SH-SY5Y (cell line): ENCODE results near the gene TUBAL3.

Source experiments
- GATA2 ChIP-seq: IDR thresholded peaks from 2 replicates; pipeline ENCODE4 v1.6.1; 2011; ENCODE audit warnings: mild to moderate bottlenecking, low read depth, low read length
- GATA3 ChIP-seq: IDR thresholded peaks from 2 replicates; pipeline ENCODE4 v1.6.1; 2011; ENCODE audit warnings: low read depth, mild to moderate bottlenecking, low read length, moderate library complexity

GRCh38 chr10:5449227-5449626 is 44.6 kb upstream of the TUBAL3 start:
- TF ChIP-seq GATA2 (no peak), GATA3 (no peak)
